GM12878 (cell line): Measurements from ENCODE around the gene DUS1L. TPM values are rescaled to one million over a fixed set of nuclear protein-coding genes. Genes with fewer than 3 reads are reported as not detected.

Experiments
- ATAC-seq: fragments of 200-7000 bp; cut with Tn5 transposase; 3 replicates; pipeline ENCODE4 v1.9.1; 2020; ENCODE audit warnings: mild to moderate bottlenecking, moderate library complexity
- BruUV-seq: library from RNA; stranded (reverse); fragments of 400-500 nt; replicated peaks from 2 replicates; lab custom pipeline; 2021; lab: Mats Ljungman, UMichigan
- CTCF ChIA-PET: fragments of 300-600 bp; sonication (Branson Sonifier 250); formaldehyde crosslinking; extraction: SDS; loops from one replicate; lab custom pipeline; 2021; ENCODE audit warnings: inconsistent platforms; lab: Yijun Ruan, JAX
- POLR2A ChIA-PET: fragments of 350-600 bp; formaldehyde crosslinking; extraction: SDS; loops from one replicate; lab custom pipeline; 2021; ENCODE audit warnings: inconsistent platforms; lab: Charles Lee
- RAD21 ChIA-PET: fragments of 300-600 bp; sonication (Branson Sonifier 250); formaldehyde crosslinking; loops from one replicate; lab custom pipeline; 2023; ENCODE audit warnings: antibody characterized with exemption; ENCODE audit not compliant: unreplicated experiment; lab: Charles Lee
- SMC1A ChIA-PET: fragments of 300-600 bp; sonication (Branson Sonifier 250); formaldehyde crosslinking; loops from one replicate; lab custom pipeline; 2023; ENCODE audit not compliant: unreplicated experiment, uncharacterized antibody; lab: Charles Lee
- DNase-seq: peaks from one replicate; pipeline ENCODE4 v3.0.0-alpha.2; 2011; ENCODE audit warnings: low read depth, low spot score
- FAIRE-seq: peaks from 3 replicates; lab custom pipeline; 2011; peaks lifted over from hg19 to GRCh38; lab: Jason Lieb, UNC
- H2AFZ ChIP-seq: 2 replicates; pipeline ENCODE4 v1.6.0; 2011; ENCODE audit warnings: low read depth, low read length, control low read depth; ENCODE audit not compliant: control insufficient read depth
- H3K27ac ChIP-seq: 2 replicates; pipeline ENCODE4 v1.5.1; 2011; ENCODE audit warnings: control low read depth; ENCODE audit not compliant: control insufficient read depth, insufficient read depth
- H3K27me3 ChIP-seq, 2 experiments: replicated peaks in 1 of 2; 2 replicates each; pipeline versions ENCODE4 v1.6.0 to v1.6.1; 2011; ENCODE audit warnings: low read length in 1 of 2; ENCODE audit not compliant: control insufficient read depth in 2 of 2, insufficient read depth in 2 of 2
- H3K36me3 ChIP-seq, 2 experiments: 2 replicates each; pipeline ENCODE4 v1.5.1; 2011; ENCODE audit warnings: low read length in 1 of 2; ENCODE audit not compliant: control insufficient read depth in 2 of 2, insufficient read depth in 2 of 2
- H3K4me1 ChIP-seq: 2 replicates; pipeline ENCODE4 v1.6.1; 2011; ENCODE audit warnings: mild to moderate bottlenecking, low read length, moderate library complexity, mixed read lengths; ENCODE audit not compliant: control insufficient read depth, insufficient read depth
- H3K4me2 ChIP-seq: 2 replicates; pipeline ENCODE4 v1.6.0; 2011; ENCODE audit warnings: control low read depth; ENCODE audit not compliant: control insufficient read depth, insufficient read depth
- H3K4me3 ChIP-seq: fragments of 200-600 bp; sonication (generic); 2 replicates; pipeline ENCODE4 v1.5.1; 2016
- H3K79me2 ChIP-seq: 2 replicates; pipeline ENCODE4 v1.6.0; 2011; ENCODE audit warnings: low read length; ENCODE audit not compliant: control insufficient read depth, insufficient read depth
- H3K9ac ChIP-seq: 2 replicates; pipeline ENCODE4 v1.8.0; 2011; ENCODE audit warnings: low read length, control low read depth, mixed read lengths; ENCODE audit not compliant: control insufficient read depth, insufficient read depth
- H3K9me3 ChIP-seq: replicated peaks from 3 replicates; pipeline ENCODE4 v1.5.1; 2011; ENCODE audit warnings: mild to moderate bottlenecking, low read length; ENCODE audit not compliant: control insufficient read depth, insufficient read depth
- H4K20me1 ChIP-seq: 2 replicates; pipeline ENCODE4 v1.6.0; 2011; ENCODE audit not compliant: control insufficient read depth, insufficient read depth
- NFXL1 ChIP-seq: fragments of 450-650 bp; IDR thresholded peaks from 2 replicates; pipeline ENCODE4 v1.6.1; 2017; ENCODE audit warnings: antibody characterized with exemption, mild to moderate bottlenecking, borderline replicate concordance
- RELA ChIP-seq: fragments of 450-650 bp; IDR thresholded peaks from 2 replicates; pipeline ENCODE4 v1.8.0; 2014; ENCODE audit warnings: borderline replicate concordance; ENCODE audit not compliant: partially characterized antibody
- SMAD5 ChIP-seq: IDR thresholded peaks from 2 replicates; pipeline ENCODE4 v1.6.1; 2016; ENCODE audit warnings: antibody characterized with exemption, low read depth
- STAT1 ChIP-seq: fragments of 450-650 bp; conservative IDR thresholded peaks from 2 replicates; pipeline ENCODE4 v1.6.1; 2014; ENCODE audit warnings: antibody characterized with exemption, mild to moderate bottlenecking
- TCF3 ChIP-seq: IDR thresholded peaks from 2 replicates; pipeline ENCODE4 v1.6.1; 2012; ENCODE audit warnings: low read depth, mild to moderate bottlenecking, low read length, borderline replicate concordance; ENCODE audit not compliant: insufficient read depth
- YBX1 ChIP-seq: fragments of 450-650 bp; IDR thresholded peaks from 2 replicates; pipeline ENCODE4 v1.6.1; 2016; ENCODE audit warnings: antibody characterized with exemption
- ZNF207 ChIP-seq: fragments of 450-650 bp; IDR thresholded peaks from 2 replicates; pipeline ENCODE4 v1.6.1; 2014; ENCODE audit warnings: antibody characterized with exemption, mild to moderate bottlenecking, borderline replicate concordance
- WGBS: methylation state at CpG from one replicate; pipeline ENCODE4 v1.1.6; 2016; ENCODE audit warnings: low lambda C conversion rate; ENCODE audit not compliant: insufficient replicate concordance, insufficient coverage; ENCODE audit errors: missing lambda C conversion rate; 5-methylcytosine and 5-hydroxymethylcytosine counted together
- in situ Hi-C: fragments of 300-500 bp; cut with MboI; formaldehyde crosslinking; loops from 9 replicates; pipeline ENCODE4 v1.14.3; 2018; ENCODE audit warnings: mixed read lengths
- intact Hi-C: fragments of 100-400 bp; cut with micrococcal nuclease; formaldehyde crosslinking; loops from one replicate; pipeline ENCODE4 v1.14.2; 2022; ENCODE audit not compliant: unreplicated experiment
- polyA plus RNA-seq, 11 experiments: library from polyadenylated mRNA; depleted of rRNA in 4 of 11; unstranded in 6 of 11; stranded (reverse) in 5 of 11; fragments of >200 nt; fragmentation: Nextera tagmentation in 4 of 11; fragmentation: Illumina TruSeq in 1 of 11; extraction: Ambion mirVana in 4 of 11; extraction: Trizol in 1 of 11; gene quantifications; 1 replicate in 1 of 11; 2 replicates in 10 of 11; pipeline versions ENCODE4 v1.2.1 to v1.2.3, GENCODE V29; 2011 to 2016; ENCODE audit warnings: inconsistent platforms in 2 of 11, missing spikeins in 2 of 11, low read depth in 1 of 11
- total RNA-seq, 4 experiments: library from RNA; depleted of rRNA in 3 of 4; stranded (reverse); fragments of >200 nt in 3 of 4; fragmentation: Illumina TruSeq in 1 of 4; extraction: Trizol in 1 of 4; gene quantifications; 2 replicates each; pipeline versions ENCODE4 v1.2.1 to v1.2.3, GENCODE V29; 2013 to 2021
- TF ChIP-seq, protein P1 (sequence below): IDR thresholded peaks from 2 replicates; pipeline ENCODE4 v1.6.1; 2012; ENCODE audit warnings: mild to moderate bottlenecking, low read depth, low read length
- TF ChIP-seq, protein P2 (sequence below): fragments of 450-650 bp; IDR thresholded peaks from 2 replicates; pipeline ENCODE4 v1.6.1; 2017; ENCODE audit warnings: mild to moderate bottlenecking, moderate library complexity
- TF ChIP-seq, protein P3 (sequence below): fragments of 450-650 bp; IDR thresholded peaks from 2 replicates; pipeline ENCODE4 v1.6.1; 2018; ENCODE audit warnings: mild to moderate bottlenecking, low read depth, moderate library complexity; ENCODE audit not compliant: partially characterized antibody

DUS1L gene
- total and polyA plus RNA-seq, 10 of the 15 experiments (the other 5 are each of a cell fraction or from before 2014, with no cell fraction given) = 6.1 to 157 (median 44.5) TPM

DNA sequence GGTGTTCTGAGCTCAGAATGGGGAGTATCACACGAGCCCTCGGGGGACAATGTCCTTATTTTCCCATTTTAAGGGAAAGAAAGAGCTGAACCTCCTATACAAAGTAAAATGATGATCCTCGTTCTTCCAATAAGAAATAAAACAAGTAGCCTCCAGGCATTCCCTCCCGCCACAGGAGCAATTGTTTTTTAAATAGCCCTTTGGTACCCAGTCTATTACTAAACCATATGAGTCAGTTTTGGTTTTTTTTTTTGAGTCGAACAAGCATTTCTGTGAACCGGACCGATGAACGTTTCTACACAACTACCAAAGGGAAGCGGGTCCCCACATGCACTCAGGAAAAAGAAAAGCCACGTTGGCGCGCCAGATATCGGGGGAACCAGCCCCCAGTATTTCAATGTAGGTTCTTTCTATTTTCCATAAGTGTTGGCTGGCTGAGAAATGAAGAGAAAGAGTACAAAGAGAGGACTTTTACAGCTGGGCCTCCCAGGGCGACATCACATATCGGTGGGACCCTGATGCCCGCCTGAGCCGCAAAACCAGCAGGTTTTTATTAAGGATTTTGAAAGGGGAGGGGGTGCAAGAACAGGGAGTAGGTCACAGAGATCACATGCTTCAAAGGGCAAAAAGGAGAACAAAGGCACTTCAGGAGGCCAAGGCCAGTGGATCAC lies 24.3 kb downstream of the DUS1L start:
- Histone ChIP-seq H3K9ac (no peak overlapping the region), H4K20me1 (no peaks in the 10 kb centered on the region), H3K4me3 (no peak overlapping the region), H3K27ac (no peak overlapping the region), H2AFZ (no peak overlapping the region), H3K9me3 (no peaks in the 10 kb centered on the region), H3K4me1 (peaks cover 10% of the 10 kb centered on the region), H3K27me3 (no peaks in the 10 kb centered on the region), H3K36me3 (no peaks in the 10 kb centered on the region), H3K79me2 (peaks cover 5% of the 10 kb centered on the region), H3K4me2 (no peak overlapping the region)
- ChIA-PET CTCF (no interaction called here), SMC1A (no interaction called here), POLR2A (interaction anchor here (0.8 kb wide), 1 partner anchor 249 kb away, joined by 6 read pairs; no protein-coding TSS in a partner anchor), RAD21 (no interaction called here)
- in situ Hi-C loops (no loop called here), intact Hi-C loops (no loop called here)
- DNase-seq (no peak), ATAC-seq (no peak), FAIRE-seq (no peak)
- BruUV-seq = no TSS peak
- 61% methylated on average over 17 of the region's 17 CpGs for WGBS
- TF ChIP-seq RELA = no peak
- no peak for TF ChIP-seq ZNF207
- no peak for TF ChIP-seq SMAD5
- TF ChIP-seq, protein P1, sequence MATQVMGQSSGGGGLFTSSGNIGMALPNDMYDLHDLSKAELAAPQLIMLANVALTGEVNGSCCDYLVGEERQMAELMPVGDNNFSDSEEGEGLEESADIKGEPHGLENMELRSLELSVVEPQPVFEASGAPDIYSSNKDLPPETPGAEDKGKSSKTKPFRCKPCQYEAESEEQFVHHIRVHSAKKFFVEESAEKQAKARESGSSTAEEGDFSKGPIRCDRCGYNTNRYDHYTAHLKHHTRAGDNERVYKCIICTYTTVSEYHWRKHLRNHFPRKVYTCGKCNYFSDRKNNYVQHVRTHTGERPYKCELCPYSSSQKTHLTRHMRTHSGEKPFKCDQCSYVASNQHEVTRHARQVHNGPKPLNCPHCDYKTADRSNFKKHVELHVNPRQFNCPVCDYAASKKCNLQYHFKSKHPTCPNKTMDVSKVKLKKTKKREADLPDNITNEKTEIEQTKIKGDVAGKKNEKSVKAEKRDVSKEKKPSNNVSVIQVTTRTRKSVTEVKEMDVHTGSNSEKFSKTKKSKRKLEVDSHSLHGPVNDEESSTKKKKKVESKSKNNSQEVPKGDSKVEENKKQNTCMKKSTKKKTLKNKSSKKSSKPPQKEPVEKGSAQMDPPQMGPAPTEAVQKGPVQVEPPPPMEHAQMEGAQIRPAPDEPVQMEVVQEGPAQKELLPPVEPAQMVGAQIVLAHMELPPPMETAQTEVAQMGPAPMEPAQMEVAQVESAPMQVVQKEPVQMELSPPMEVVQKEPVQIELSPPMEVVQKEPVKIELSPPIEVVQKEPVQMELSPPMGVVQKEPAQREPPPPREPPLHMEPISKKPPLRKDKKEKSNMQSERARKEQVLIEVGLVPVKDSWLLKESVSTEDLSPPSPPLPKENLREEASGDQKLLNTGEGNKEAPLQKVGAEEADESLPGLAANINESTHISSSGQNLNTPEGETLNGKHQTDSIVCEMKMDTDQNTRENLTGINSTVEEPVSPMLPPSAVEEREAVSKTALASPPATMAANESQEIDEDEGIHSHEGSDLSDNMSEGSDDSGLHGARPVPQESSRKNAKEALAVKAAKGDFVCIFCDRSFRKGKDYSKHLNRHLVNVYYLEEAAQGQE = no peak
- TF ChIP-seq TCF3 = no peak
- TF ChIP-seq YBX1 = no peak
- TF ChIP-seq, protein P2, sequence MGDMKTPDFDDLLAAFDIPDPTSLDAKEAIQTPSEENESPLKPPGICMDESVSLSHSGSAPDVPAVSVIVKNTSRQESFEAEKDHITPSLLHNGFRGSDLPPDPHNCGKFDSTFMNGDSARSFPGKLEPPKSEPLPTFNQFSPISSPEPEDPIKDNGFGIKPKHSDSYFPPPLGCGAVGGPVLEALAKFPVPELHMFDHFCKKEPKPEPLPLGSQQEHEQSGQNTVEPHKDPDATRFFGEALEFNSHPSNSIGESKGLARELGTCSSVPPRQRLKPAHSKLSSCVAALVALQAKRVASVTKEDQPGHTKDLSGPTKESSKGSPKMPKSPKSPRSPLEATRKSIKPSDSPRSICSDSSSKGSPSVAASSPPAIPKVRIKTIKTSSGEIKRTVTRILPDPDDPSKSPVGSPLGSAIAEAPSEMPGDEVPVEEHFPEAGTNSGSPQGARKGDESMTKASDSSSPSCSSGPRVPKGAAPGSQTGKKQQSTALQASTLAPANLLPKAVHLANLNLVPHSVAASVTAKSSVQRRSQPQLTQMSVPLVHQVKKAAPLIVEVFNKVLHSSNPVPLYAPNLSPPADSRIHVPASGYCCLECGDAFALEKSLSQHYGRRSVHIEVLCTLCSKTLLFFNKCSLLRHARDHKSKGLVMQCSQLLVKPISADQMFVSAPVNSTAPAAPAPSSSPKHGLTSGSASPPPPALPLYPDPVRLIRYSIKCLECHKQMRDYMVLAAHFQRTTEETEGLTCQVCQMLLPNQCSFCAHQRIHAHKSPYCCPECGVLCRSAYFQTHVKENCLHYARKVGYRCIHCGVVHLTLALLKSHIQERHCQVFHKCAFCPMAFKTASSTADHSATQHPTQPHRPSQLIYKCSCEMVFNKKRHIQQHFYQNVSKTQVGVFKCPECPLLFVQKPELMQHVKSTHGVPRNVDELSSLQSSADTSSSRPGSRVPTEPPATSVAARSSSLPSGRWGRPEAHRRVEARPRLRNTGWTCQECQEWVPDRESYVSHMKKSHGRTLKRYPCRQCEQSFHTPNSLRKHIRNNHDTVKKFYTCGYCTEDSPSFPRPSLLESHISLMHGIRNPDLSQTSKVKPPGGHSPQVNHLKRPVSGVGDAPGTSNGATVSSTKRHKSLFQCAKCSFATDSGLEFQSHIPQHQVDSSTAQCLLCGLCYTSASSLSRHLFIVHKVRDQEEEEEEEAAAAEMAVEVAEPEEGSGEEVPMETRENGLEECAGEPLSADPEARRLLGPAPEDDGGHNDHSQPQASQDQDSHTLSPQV = no peak
- TF ChIP-seq NFXL1 = no peak
- TF ChIP-seq, protein P3, sequence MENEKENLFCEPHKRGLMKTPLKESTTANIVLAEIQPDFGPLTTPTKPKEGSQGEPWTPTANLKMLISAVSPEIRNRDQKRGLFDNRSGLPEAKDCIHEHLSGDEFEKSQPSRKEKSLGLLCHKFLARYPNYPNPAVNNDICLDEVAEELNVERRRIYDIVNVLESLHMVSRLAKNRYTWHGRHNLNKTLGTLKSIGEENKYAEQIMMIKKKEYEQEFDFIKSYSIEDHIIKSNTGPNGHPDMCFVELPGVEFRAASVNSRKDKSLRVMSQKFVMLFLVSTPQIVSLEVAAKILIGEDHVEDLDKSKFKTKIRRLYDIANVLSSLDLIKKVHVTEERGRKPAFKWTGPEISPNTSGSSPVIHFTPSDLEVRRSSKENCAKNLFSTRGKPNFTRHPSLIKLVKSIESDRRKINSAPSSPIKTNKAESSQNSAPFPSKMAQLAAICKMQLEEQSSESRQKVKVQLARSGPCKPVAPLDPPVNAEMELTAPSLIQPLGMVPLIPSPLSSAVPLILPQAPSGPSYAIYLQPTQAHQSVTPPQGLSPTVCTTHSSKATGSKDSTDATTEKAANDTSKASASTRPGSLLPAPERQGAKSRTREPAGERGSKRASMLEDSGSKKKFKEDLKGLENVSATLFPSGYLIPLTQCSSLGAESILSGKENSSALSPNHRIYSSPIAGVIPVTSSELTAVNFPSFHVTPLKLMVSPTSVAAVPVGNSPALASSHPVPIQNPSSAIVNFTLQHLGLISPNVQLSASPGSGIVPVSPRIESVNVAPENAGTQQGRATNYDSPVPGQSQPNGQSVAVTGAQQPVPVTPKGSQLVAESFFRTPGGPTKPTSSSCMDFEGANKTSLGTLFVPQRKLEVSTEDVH = no peak
- TF ChIP-seq STAT1 = no peak
